Suprapubic skin (tissue), 4 donors: Measurements from ENCODE around the gene KLF7. TPM values are rescaled to one million over a fixed set of nuclear protein-coding genes. Genes with fewer than 3 reads are reported as not detected.

ENCODE experiments used
- DNase-seq, 2 donors: peaks; one replicate each; pipeline ENCODE4 v3.0.0-alpha.2; 2019; ENCODE audit warnings: low spot score in 2 of 2
- H3K27ac ChIP-seq: fragments of 200-600 bp; sonication (generic); one replicate; pipeline ENCODE4 v1.5.1; 2019
- H3K27me3 ChIP-seq: fragments of 200-600 bp; sonication (generic); one replicate; pipeline ENCODE4 v1.5.1; 2019
- H3K36me3 ChIP-seq: fragments of 200-600 bp; sonication (generic); one replicate; pipeline ENCODE4 v1.5.1; 2019
- H3K4me1 ChIP-seq: fragments of 200-600 bp; sonication (generic); one replicate; pipeline ENCODE4 v1.5.1; 2019
- H3K4me3 ChIP-seq: fragments of 200-600 bp; sonication (generic); one replicate; pipeline ENCODE4 v1.5.1; 2019; ENCODE audit warnings: mild to moderate bottlenecking
- H3K9me3 ChIP-seq: fragments of 200-600 bp; sonication (generic); one replicate; pipeline ENCODE4 v1.5.1; 2019
- EP300 ChIP-seq: sonication (generic); formaldehyde crosslinking; IDR thresholded peaks from one replicate; pipeline ENCODE4 v1.6.1; 2017; ENCODE audit warnings: antibody characterized with exemption
- POLR2A ChIP-seq, 2 donors: fragments of 450-650 bp; IDR thresholded peaks; one replicate each; pipeline ENCODE4 v1.6.1; 2017; ENCODE audit warnings: antibody characterized with exemption in 2 of 2, mild to moderate bottlenecking in 2 of 2, moderate library complexity in 2 of 2
- POLR2AphosphoS5 ChIP-seq, 3 donors: sonication (generic); formaldehyde crosslinking; IDR thresholded peaks; one replicate each; pipeline ENCODE4 v1.6.1; 2017; ENCODE audit warnings: antibody characterized with exemption in 3 of 3
- WGBS: methylation state at CpG from one replicate; pipeline ENCODE4 v1.1.5; 2018; 5-methylcytosine and 5-hydroxymethylcytosine counted together
- total RNA-seq, 4 donors: library from RNA; depleted of rRNA; stranded (reverse); fragments of >200 nt; gene quantifications; one replicate each; pipeline ENCODE4 v1.1.0, GENCODE V29; 2016
- TF ChIP-seq, protein P1 (sequence below), 2 donors: fragments of 200-600 bp in 1 of 2; fragments of 450-650 bp in 1 of 2; sonication (generic) in 1 of 2; IDR thresholded peaks; one replicate each; pipeline ENCODE4 v1.5.1; 2016 to 2019; ENCODE audit warnings: antibody characterized with exemption in 2 of 2, mild to moderate bottlenecking in 1 of 2, moderate library complexity in 1 of 2

Gene KLF7
- total RNA-seq, 4 donors from 2014 or later: 10.0 to 17.4 (median 10.7) TPM

DNA sequence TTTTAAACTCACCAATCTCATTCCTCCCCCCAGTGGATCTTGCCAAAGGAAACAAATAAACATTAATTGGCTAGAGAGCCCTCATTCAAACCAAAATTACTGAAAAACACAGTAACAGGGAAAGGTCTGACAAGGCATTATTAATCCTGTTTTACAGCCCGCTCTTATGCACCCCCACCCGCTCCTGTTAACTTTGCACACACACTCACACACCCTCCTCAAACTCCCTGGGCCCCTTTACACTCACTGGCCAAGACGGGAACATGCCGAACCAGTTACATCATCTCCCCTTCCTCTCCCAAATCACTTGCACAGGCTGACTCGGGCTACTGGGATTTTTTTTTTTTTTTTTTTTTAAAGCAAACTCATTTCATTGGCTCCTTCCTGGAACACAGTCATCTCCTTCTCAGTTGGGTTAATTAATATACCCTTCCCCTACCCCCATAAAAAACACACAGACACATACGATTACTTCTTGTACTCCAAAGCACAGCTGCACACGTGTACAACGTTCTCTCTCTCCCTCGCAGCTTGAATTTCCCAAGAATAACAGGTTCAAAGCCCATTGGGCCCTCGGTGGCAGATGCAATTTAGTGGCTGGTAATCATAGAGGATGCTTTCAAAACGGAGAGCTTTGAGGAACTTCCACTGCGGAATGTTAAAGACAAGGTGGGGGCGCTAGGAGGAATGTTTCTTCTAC is 31.8 kb downstream of the KLF7 start:
- no peaks in the 10 kb centered on the region for H3K36me3 ChIP-seq
- H3K4me3 ChIP-seq: no peak overlapping the region
- no peaks in the 10 kb centered on the region for H3K27me3 ChIP-seq
- peaks cover 48% of the 10 kb centered on the region for H3K4me1 ChIP-seq
- H3K27ac ChIP-seq: peak overlapping the region; percentile 68
- 43% methylated on average over 13 of the region's 13 CpGs for WGBS
- peak in 1 of 2 donors; percentile 81 for DNase-seq
- H3K9me3 ChIP-seq: no peaks in the 10 kb centered on the region
- TF ChIP-seq POLR2AphosphoS5 (IDR thresholded peaks at IDR 0.05) (peak in 1 of 3 donors; percentile 63), EP300 (peak; percentile 30), POLR2A (IDR thresholded peaks at IDR 0.05) (no peak)
- TF ChIP-seq, protein P1, sequence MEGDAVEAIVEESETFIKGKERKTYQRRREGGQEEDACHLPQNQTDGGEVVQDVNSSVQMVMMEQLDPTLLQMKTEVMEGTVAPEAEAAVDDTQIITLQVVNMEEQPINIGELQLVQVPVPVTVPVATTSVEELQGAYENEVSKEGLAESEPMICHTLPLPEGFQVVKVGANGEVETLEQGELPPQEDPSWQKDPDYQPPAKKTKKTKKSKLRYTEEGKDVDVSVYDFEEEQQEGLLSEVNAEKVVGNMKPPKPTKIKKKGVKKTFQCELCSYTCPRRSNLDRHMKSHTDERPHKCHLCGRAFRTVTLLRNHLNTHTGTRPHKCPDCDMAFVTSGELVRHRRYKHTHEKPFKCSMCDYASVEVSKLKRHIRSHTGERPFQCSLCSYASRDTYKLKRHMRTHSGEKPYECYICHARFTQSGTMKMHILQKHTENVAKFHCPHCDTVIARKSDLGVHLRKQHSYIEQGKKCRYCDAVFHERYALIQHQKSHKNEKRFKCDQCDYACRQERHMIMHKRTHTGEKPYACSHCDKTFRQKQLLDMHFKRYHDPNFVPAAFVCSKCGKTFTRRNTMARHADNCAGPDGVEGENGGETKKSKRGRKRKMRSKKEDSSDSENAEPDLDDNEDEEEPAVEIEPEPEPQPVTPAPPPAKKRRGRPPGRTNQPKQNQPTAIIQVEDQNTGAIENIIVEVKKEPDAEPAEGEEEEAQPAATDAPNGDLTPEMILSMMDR (IDR thresholded peaks at IDR 0.05): no peak

DNA sequence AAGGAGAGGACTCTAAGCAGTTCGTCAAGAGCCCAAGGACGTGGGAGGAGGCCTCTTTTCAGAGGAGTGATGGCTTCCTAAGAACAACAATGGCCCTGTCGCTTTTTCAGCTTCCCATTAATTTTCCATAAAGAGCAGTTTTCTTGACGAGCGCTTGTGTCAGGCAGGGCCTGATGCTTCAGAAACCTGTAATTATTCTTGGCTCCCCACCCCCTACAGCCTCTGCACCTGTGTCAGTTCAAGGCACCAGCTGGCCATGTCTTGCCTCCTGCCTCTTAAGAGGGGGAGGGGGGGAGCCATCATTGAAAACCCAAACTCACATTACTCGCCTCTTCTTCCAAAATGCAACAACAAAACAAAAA is 32.3 kb downstream of the KLF7 start:
- TF ChIP-seq POLR2A (IDR thresholded peaks at IDR 0.05): no peak
- TF ChIP-seq, protein P1 (IDR thresholded peaks at IDR 0.05): no peak
- TF ChIP-seq POLR2AphosphoS5 (IDR thresholded peaks at IDR 0.05): no peak
- no peak for TF ChIP-seq EP300
- no peak for DNase-seq
- peaks cover 48% of the 10 kb centered on the region for H3K4me1 ChIP-seq
- no peaks in the 10 kb centered on the region for H3K9me3 ChIP-seq
- 74% methylated on average over 6 of the region's 6 CpGs for WGBS
- no peaks in the 10 kb centered on the region for H3K27me3 ChIP-seq
- H3K4me3 ChIP-seq: no peak overlapping the region
- peak overlapping the region; percentile 68 for H3K27ac ChIP-seq
- no peaks in the 10 kb centered on the region for H3K36me3 ChIP-seq

DNA sequence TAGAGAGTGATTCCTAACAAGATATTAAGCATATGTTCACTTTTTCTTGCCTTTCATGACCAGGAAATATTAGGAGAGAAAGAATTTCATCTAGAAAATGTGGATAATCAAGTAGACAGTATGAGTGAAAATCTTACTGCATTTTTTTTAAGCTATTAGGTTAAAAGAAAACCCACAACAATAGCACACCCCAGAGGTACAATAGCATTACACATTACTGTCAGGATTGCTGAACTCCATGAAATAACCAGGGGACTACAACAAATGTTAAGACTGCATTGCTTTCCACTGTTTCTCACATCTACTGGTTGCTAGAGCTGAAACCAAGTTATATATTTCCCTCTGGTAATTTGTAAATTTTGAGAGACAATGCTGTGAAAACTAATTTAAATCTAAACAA is 33.7 kb downstream of the KLF7 start:
- TF ChIP-seq, protein P1 (IDR thresholded peaks at IDR 0.05): no peak
- no peak for TF ChIP-seq EP300
- no peak for TF ChIP-seq POLR2AphosphoS5 (IDR thresholded peaks at IDR 0.05)
- TF ChIP-seq POLR2A (IDR thresholded peaks at IDR 0.05): no peak
- Histone ChIP-seq H3K36me3 (no peaks in the 10 kb centered on the region), H3K9me3 (no peaks in the 10 kb centered on the region), H3K27ac (no peak overlapping the region), H3K4me1 (peaks cover 45% of the 10 kb centered on the region), H3K4me3 (no peak overlapping the region), H3K27me3 (no peaks in the 10 kb centered on the region)
- DNase-seq: no peak

DNA sequence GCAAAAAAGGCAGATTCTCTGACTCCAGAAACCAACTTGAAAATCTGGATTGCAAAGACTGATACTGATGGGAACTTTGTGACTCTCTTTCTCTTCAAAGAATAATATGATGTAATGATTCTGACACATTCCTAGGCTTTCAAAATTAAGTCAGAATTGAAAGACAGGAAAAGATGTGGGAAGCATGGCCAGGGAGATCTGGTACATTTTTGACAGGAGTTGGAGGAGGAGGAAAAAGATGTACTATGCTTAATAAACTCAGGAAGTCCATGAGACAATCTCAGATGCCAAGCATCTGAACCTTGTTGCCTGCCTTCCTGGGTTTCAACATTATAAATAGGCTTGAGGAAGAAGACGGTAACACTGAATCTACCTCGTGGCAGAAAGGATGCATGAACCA is 34.2 kb downstream of the KLF7 start:
- H3K27ac ChIP-seq: no peak overlapping the region
- WGBS: 81% methylated on average over 2 of the region's 2 CpGs

DNA sequence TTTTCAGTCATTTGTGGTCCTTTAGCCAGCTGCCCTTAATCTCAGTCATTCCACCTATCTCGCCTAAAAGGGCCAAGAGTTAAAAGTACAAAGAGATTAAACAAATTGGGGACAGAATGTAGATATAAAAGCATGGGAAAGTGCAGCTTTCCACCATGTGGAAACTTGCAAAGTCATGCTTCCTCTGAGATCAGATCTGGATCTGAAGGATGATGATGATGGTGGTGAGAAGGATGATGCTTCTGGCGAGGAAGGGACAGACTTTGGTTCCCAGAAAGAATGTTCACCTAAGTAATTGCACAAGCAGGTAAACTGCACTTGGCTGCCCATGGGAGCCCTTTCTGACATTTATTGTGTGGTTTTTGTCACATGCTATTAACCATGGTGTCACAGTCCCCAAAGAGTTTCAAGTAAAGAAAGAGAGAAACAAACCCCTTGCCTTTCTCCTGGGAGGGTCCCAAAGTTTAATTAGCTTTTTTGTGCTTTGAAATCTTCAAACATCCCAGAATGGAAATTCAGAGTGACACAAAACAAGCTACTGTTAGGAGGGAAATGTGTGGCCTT is 34.7 kb downstream of the KLF7 start:
- Histone ChIP-seq H3K4me1 (peaks cover 36% of the 10 kb centered on the region), H3K27me3 (no peaks in the 10 kb centered on the region), H3K27ac (no peak overlapping the region), H3K36me3 (no peaks in the 10 kb centered on the region), H3K4me3 (no peak overlapping the region), H3K9me3 (no peaks in the 10 kb centered on the region)
- no peak for DNase-seq
- WGBS: 78% methylated on average over 2 of the region's 2 CpGs
- TF ChIP-seq, protein P1 (IDR thresholded peaks at IDR 0.05): no peak
- TF ChIP-seq POLR2AphosphoS5 (IDR thresholded peaks at IDR 0.05): no peak
- no peak for TF ChIP-seq POLR2A (IDR thresholded peaks at IDR 0.05)

More for the DNA sequence above, 34.2 kb downstream of the KLF7 start:
- no peak overlapping the region for H3K4me3 ChIP-seq
- no peaks in the 10 kb centered on the region for H3K9me3 ChIP-seq
- peaks cover 41% of the 10 kb centered on the region for H3K4me1 ChIP-seq
- H3K27me3 ChIP-seq: no peaks in the 10 kb centered on the region
- TF ChIP-seq POLR2A (IDR thresholded peaks at IDR 0.05): no peak
- TF ChIP-seq POLR2AphosphoS5 (IDR thresholded peaks at IDR 0.05): no peak
- TF ChIP-seq EP300: no peak
- TF ChIP-seq, protein P1 (IDR thresholded peaks at IDR 0.05): no peak
- no peak for DNase-seq
- no peaks in the 10 kb centered on the region for H3K36me3 ChIP-seq
